HepG2 (cell line): ENCODE data around the gene KMT2D. TPM values are rescaled to one million over a fixed set of nuclear protein-coding genes. Genes with fewer than 3 reads are reported as not detected.

Experiments
- ATAC-seq: fragments of 200-7000 bp; cut with Tn5 transposase; 3 replicates; pipeline ENCODE4 v1.9.1; 2020; ENCODE audit warnings: mild to moderate bottlenecking, moderate library complexity
- BruUV-seq: library from RNA; stranded (reverse); fragments of 400-500 nt; replicated peaks from 2 replicates; lab custom pipeline; 2021; lab: Mats Ljungman, UMichigan
- CTCF ChIA-PET: fragments of 300-600 bp; formaldehyde crosslinking; extraction: SDS; loops from one replicate; lab custom pipeline; 2021; ENCODE audit warnings: low total read pairs, inconsistent platforms, low intra/inter-chr PET ratio; lab: Yijun Ruan, JAX
- POLR2A ChIA-PET: fragments of 350-600 bp; sonication (Branson Sonifier 250); formaldehyde crosslinking; loops from one replicate; lab custom pipeline; 2020; ENCODE audit warnings: antibody characterized with exemption, inconsistent platforms; lab: Yijun Ruan, JAX
- DNase-seq: peaks from one replicate; pipeline ENCODE4 v3.0.0-alpha.2; 2015; ENCODE audit warnings: low spot score
- FAIRE-seq: peaks from 3 replicates; lab custom pipeline; 2011; peaks lifted over from hg19 to GRCh38; lab: Jason Lieb, UNC
- H2AFZ ChIP-seq: one replicate; pipeline ENCODE4 v1.6.1; 2011; ENCODE audit warnings: low read length, inconsistent platforms
- H3K27ac ChIP-seq: fragments of 300-600 bp; 3 replicates; pipeline ENCODE4 v1.8.0; 2011; ENCODE audit warnings: mixed run types, mild to moderate bottlenecking, mixed read lengths, low read length, inconsistent platforms; ENCODE audit not compliant: insufficient read depth; ENCODE audit errors: extremely low read length
- H3K27me3 ChIP-seq, 2 experiments: fragments of 200-600 bp in 1 of 2; 2 replicates in 1 of 2; 3 replicates in 1 of 2; pipeline versions ENCODE4 v1.6.0 to v1.8.0; 2011; ENCODE audit warnings: low read length in 2 of 2, mild to moderate bottlenecking in 2 of 2, moderate library complexity in 2 of 2, inconsistent platforms in 1 of 2; ENCODE audit not compliant: insufficient read depth in 2 of 2, control insufficient read depth in 1 of 2
- H3K36me3 ChIP-seq, 2 experiments: fragments of 200-600 bp in 1 of 2; replicated peaks in 1 of 2; 2 replicates in 1 of 2; 3 replicates in 1 of 2; pipeline versions ENCODE4 v1.5.1 to v1.8.0; 2011; ENCODE audit warnings: low read length in 2 of 2, inconsistent platforms in 1 of 2; ENCODE audit not compliant: insufficient read depth in 2 of 2, control insufficient read depth in 1 of 2
- H3K4me1 ChIP-seq: 2 replicates; pipeline ENCODE4 v1.5.1; 2012; ENCODE audit warnings: low read length, inconsistent platforms; ENCODE audit not compliant: insufficient read depth
- H3K4me2 ChIP-seq: 2 replicates; pipeline ENCODE4 v1.6.0; 2011; ENCODE audit warnings: low read depth, low read length, inconsistent platforms
- H3K4me3 ChIP-seq, 3 experiments: fragments of 200-600 bp in 1 of 3; sonication (generic), shearing (Covaris generic) in 1 of 3; replicated peaks in 1 of 3; 2 replicates each; pipeline ENCODE4 v1.5.1; 2011 to 2016; ENCODE audit warnings: low read length in 3 of 3, inconsistent platforms in 2 of 3, low read depth in 2 of 3, mild to moderate bottlenecking in 2 of 3, control low read depth in 1 of 3, mixed read lengths in 1 of 3; ENCODE audit not compliant: insufficient read depth in 1 of 3
- H3K79me2 ChIP-seq: one replicate; pipeline ENCODE4 v1.6.1; 2011; ENCODE audit warnings: low read length, inconsistent platforms; ENCODE audit not compliant: insufficient read depth
- H3K9ac ChIP-seq: 2 replicates; pipeline ENCODE4 v1.6.0; 2011; ENCODE audit warnings: mild to moderate bottlenecking, low read depth, low read length, inconsistent platforms; ENCODE audit not compliant: insufficient read depth
- H3K9me3 ChIP-seq: 2 replicates; pipeline ENCODE4 v1.5.1; 2012; ENCODE audit warnings: mild to moderate bottlenecking, low read length
- H4K20me1 ChIP-seq: 2 replicates; pipeline ENCODE4 v1.6.0; 2011; ENCODE audit warnings: inconsistent platforms, mild to moderate bottlenecking, low read length, moderate library complexity; ENCODE audit not compliant: insufficient read depth
- AGO2 ChIP-seq: fragments of 200-400 bp; formaldehyde crosslinking; optimal IDR thresholded peaks from 2 replicates; pipeline ENCODE3; 2017; ENCODE audit warnings: mild to moderate bottlenecking, low read depth, low read length, moderate library complexity
- HNRNPL ChIP-seq: fragments of 200-400 bp; formaldehyde crosslinking; IDR thresholded peaks from 2 replicates; pipeline ENCODE4 v1.6.1; 2017; ENCODE audit warnings: mild to moderate bottlenecking, low read depth, low read length
- KDM3A ChIP-seq: IDR thresholded peaks from 2 replicates; pipeline ENCODE4 v1.6.1; 2018; ENCODE audit warnings: low read depth, missing compliant biosample characterization
- PTBP1 ChIP-seq: fragments of 200-400 bp; formaldehyde crosslinking; IDR thresholded peaks from 2 replicates; pipeline ENCODE4 v1.6.1; 2018; ENCODE audit warnings: low read length, low read depth; ENCODE audit not compliant: poor library complexity, severe bottlenecking
- THAP7 ChIP-seq: sonication (generic); formaldehyde crosslinking; IDR thresholded peaks from 2 replicates; pipeline ENCODE4 v1.8.1; 2023; ENCODE audit warnings: mild to moderate bottlenecking, missing genetic modification reagents
- ZZZ3 ChIP-seq: sonication (generic); formaldehyde crosslinking; IDR thresholded peaks from 2 replicates; pipeline ENCODE4 v1.4.0; 2020; ENCODE audit warnings: missing genetic modification reagents, mild to moderate bottlenecking, borderline replicate concordance
- WGBS: methylation state at CpG from one replicate; pipeline ENCODE4 v1.1.6; 2017; ENCODE audit warnings: low lambda C conversion rate; 5-methylcytosine and 5-hydroxymethylcytosine counted together
- in situ Hi-C: cut with HindIII; loops from 2 replicates; pipeline ENCODE4 v1.10.0; 2017; ENCODE audit warnings: low pct_unique_long_range_greater_than_20kb; ENCODE audit not compliant: extremely low pct_ligation_motif_present
- intact Hi-C: fragments of 100-400 bp; cut with micrococcal nuclease; formaldehyde crosslinking; loops from one replicate; pipeline ENCODE4 v1.10.0; 2022; ENCODE audit not compliant: unreplicated experiment
- polyA plus RNA-seq, 8 experiments: library from polyadenylated mRNA; depleted of rRNA in 3 of 8; stranded (reverse) in 7 of 8; unstranded in 1 of 8; fragments of >200 nt; fragmentation: Illumina TruSeq in 4 of 8; extraction: Trizol in 4 of 8; gene quantifications; 2 replicates each; pipeline versions ENCODE4 v1.2.1 to v1.2.3, GENCODE V29; 2011 to 2016; ENCODE audit warnings: low read depth in 4 of 8, missing spikeins in 1 of 8, mixed read lengths in 1 of 8; ENCODE audit not compliant: insufficient read depth in 1 of 8
- total RNA-seq, 5 experiments: library from RNA; depleted of rRNA; stranded (reverse); fragments of >200 nt; fragmentation: Illumina TruSeq; extraction: Trizol; gene quantifications; 2 replicates each; pipeline ENCODE4 v1.2.3, GENCODE V29; 2016; ENCODE audit warnings: low read depth in 1 of 5

The KMT2D gene
- total and polyA plus RNA-seq, 2 of the 13 experiments (the other 11 are each of a cell fraction or from before 2014, with no cell fraction given), result 8.1 to 10.4 TPM

- H3K27ac ChIP-seq, result no peak overlapping the region
- H3K4me2 ChIP-seq, result no peak overlapping the region
- POLR2A ChIA-PET, result no interaction called here
- intact Hi-C loops (no loop called here), in situ Hi-C loops (no loop called here)
- H3K9me3 ChIP-seq, result no peaks in the 10 kb centered on the region
- DNase-seq, result no peak
- H3K36me3 ChIP-seq, result peaks cover 37 to 88% of the 10 kb centered on the region in 2 experiments
- no peaks in the 10 kb centered on the region for H3K79me2 ChIP-seq
- H3K27me3 ChIP-seq, result no peaks in the 10 kb centered on the region
- 96% methylated on average over 9 of the region's 9 CpGs for WGBS
- no peaks in the 10 kb centered on the region for H4K20me1 ChIP-seq
- H3K4me1 ChIP-seq, result no peaks in the 10 kb centered on the region
- no peak for FAIRE-seq
- ATAC-seq, result no peak
- CTCF ChIA-PET, result no interaction called here
- no peak overlapping the region for H3K4me3 ChIP-seq
- BruUV-seq, result no TSS peak
- H3K9ac ChIP-seq, result no peak overlapping the region
- no peak overlapping the region for H2AFZ ChIP-seq
- TF ChIP-seq ZZZ3 (CRISPR knock-in tag), result no peak
- TF ChIP-seq THAP7 (CRISPR knock-in tag), result no peak
- TF ChIP-seq PTBP1, result no peak
- no peak for TF ChIP-seq KDM3A (CRISPR knock-in tag)
These were observed 32.6 kb downstream of the KMT2D start for GRCh38 chr12:49027846-49028555.

- intact Hi-C loops, result no loop called here
- H3K27ac ChIP-seq, result no peak overlapping the region
- H3K36me3 ChIP-seq, result peaks cover 39 to 86% of the 10 kb centered on the region in 2 experiments
- H4K20me1 ChIP-seq, result no peaks in the 10 kb centered on the region
- POLR2A ChIA-PET, result no interaction called here
- H3K79me2 ChIP-seq, result no peaks in the 10 kb centered on the region
- no peaks in the 10 kb centered on the region for H3K9me3 ChIP-seq
- no peak overlapping the region for H3K4me3 ChIP-seq
- in situ Hi-C loops, result no loop called here
- H3K9ac ChIP-seq, result no peak overlapping the region
- BruUV-seq, result no TSS peak
- FAIRE-seq (no peak), ATAC-seq (no peak; the same call in 2 of the 3 replicates), DNase-seq (no peak)
- no peaks in the 10 kb centered on the region for H3K4me1 ChIP-seq
- WGBS, result 97% methylated on average over 17 of the region's 26 CpGs
- no peaks in the 10 kb centered on the region for H3K27me3 ChIP-seq
- H3K4me2 ChIP-seq, result no peak overlapping the region
- CTCF ChIA-PET, result no interaction called here
- H2AFZ ChIP-seq, result no peak overlapping the region
- 0 out of 2 replicates have a peak, but pooled peaks have one; percentile 23 for TF ChIP-seq HNRNPL
- TF ChIP-seq AGO2, result peak; percentile 89
These were observed 33.7 kb downstream of the KMT2D start for GRCh38 chr12:49026678-49027480.
